HG03520 (cell line): ENCODE measurements around the gene IL17REL.
"Not testable (repeated sequence)": the region's sequence is repeated elsewhere in the genome, so short reads cannot be mapped to it uniquely, and the experiment has no call there.

Source experiments
- ATAC-seq: cut with Tn5 transposase; IDR thresholded peaks from one replicate; pipeline ENCODE4 v1.9.1; 2021; ENCODE audit warnings: mild to moderate bottlenecking, moderate library complexity; ENCODE audit not compliant: unreplicated experiment

The IL17REL gene

DNA sequence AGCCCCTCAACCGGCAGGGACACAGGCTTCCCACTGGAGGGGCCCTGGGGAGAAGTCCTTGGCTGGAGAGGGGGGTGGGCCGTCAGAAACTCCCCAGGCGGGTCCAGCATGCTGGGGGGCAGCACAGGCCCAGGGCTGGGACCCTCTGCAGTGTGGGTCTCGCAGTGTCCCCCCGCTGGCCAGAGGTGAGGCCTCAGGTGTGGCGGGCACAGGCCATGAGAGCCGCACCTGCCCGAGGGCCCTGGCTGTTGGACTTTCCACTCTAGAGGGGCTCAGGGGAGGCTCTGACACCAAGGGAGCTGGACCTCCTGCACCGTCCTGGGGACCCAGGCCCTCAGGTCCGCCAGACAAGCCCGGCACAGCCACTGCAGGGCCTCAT, 62.7 kb downstream of the IL17REL start:
- ATAC-seq: no peak

DNA sequence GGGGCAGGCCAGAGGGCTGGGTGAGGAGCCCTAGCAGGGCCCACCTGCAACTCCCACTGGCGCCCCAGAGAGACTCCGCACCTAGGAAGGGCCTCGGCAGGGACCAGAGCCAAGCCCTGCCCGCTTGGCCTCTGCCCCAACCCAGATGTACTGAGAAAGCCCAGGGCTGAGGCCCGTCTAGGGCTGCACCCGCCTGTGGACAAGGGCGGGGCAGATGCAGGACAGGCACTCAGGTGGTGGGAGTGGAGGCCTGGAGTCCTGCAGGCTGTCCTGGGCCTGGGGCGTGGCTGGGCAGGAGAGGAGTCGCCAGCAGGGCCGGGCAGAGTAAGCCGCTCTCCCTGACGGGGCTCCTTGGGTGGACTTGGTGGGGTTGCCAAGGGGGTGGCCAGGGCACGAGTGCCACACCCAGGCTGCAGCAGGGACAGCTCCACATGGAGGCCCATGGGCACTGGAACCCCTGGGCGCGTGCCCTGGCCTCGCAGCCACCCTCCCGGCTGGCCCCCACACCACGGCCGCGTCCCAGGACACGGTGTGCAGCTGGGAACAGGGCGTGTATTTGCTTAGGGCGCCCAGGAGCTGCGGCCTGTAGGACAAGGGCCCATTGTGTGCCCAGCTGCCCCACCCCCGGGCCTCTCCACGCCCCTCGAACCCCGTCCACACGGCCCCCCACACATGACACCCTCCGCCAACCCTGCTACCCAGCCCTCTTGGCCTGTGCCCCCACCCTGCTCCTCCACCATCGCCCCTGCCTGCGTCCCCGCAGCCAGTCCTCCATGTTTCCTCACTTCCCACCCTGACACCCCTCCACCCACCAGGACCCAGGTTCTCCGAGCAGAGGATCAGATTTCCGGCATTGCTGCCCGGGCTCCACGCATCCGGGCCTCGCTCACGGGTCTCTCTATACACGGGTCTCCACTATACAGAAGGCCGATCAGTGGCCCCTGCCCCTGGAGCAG, 63.3 kb downstream of the IL17REL start:
- no peak for ATAC-seq

DNA sequence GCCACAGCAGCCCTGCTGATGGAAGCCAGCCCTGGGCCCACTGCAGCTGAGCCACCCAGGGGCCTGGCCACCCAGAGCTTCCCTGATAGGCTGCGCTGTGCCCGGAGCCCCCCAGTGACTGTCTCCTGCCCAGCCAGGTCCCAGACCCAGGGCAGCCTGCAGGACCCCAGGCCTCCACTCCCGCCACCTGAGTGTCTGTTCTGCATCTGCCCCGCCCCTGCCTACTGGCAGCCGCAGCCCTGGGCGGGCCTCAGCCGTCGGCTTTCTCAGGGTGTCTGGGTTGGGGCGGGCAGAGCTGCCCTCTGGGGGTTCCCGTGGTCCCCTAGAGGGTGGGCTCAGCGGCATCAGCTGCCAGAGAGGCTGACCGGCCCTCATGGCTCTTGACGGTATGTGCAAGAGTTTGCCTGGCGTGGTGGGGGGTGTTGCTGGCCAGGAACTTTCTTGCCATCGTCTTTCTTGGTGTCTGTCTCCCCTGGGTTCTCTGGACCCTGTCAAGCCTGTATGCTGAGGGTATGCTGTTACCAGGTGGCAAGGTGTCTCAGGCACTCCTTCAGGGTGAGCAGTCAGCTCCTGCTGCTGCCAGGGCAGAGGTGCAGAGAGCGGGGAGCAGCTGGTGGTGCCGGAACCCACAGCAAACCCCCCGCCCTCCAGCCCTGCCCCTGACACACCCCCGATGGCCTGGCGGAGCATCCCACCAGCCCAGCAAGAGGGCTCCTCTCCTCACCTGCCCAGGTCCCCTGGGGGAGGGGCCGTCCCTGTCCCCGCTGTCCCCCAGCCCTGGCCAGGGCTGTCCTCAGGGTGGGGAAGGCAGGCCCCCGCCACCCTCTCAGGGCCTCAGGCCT, 64.2 kb downstream of the IL17REL start:
- ATAC-seq: no peak

DNA sequence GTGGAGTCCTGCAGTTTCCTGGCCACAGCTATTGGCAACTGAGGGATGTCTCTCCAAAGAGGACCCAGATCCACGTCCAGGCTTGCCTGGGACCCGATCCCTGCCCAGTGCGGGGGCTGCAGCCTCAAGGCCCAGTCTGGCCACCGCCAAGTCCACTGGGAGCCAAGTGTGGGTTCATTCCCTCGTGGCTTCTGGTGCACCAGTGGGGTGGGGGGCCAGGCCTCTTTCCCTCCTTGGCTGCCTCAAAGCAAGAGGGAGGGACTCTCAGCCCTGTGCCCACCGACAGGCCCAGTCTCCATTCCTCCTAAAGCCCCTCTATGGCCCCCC, 65.3 kb downstream of the IL17REL start:
- no peak for ATAC-seq

DNA sequence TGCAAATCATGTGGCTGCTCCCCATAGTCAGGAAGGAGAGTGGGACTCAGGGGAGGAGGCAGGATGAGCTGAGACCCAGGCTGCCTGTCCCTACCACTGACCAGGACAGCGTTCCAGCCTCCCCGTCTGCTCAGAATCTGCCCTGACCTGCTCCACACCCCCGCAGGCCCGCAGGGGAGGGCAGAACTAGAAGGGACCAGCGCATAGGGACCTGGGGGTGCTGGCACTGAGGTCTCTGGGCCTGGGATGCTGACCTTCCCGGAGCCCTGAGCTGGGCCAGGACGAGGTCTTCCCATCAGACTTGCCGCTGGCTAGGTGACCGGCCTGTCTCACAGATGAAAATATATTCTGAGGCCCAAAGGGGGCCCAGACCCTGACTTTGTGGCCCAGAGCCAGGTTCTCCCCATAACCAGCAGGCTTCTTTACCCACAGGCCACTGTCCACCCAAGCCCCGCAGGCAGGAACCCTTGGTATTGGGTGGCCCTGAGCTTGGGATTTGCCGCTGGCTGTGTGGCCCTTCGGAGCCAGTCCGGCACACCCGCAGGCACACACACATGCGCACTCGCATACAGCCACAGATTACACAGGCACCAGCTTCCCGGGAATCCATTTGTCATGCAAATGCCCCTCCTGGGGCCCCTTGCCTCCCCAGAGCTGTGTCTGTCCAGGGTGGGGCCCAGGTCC, 65.8 kb downstream of the IL17REL start:
- ATAC-seq: no peak

DNA sequence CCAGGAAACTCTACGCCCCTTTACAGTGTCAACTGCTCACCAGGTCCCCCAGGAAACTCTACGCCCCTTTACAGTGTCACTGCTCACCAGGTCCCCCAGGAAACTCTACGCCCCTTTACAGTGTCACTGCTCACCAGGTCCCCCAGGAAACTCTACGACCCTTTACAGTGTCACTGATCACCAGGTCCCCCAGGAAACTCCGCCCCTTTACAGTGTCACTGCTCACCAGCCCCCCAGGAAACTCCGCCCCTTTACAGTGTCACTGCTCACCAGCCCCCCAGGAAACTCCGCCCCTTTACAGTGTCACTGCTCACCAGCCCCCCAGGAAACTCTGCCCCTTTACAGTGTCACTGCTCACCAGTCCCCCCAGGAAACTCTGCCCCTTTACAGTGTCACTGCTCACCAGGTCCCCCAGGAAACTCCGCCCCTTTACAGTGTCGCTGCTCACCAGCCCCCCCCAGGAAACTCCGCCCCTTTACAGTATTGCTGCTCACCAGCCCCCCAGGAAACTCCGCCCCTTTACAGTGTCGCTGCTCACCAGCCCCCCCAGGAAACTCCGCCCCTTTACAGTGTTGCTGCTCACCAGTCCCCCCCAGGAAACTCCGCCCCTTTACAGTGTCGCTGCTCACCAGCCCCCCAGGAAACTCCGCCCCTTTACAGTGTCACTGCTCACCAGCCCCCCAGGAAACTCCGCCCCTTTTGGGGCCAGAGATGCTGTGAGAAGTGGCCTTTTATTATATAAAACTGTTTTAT, 67.3 kb downstream of the IL17REL start:
- ATAC-seq: not testable (repeated sequence)
